Endothelial cell of umbilical vein (primary cell): ENCODE results near the gene OTOGL.

Source experiments
- CTCF ChIP-seq, 2 donors: IDR thresholded peaks; 1 replicate in 1 of 2; 2 replicates in 1 of 2; pipeline ENCODE4 v1.5.1; 2011; ENCODE audit warnings: low read length in 2 of 2, mild to moderate bottlenecking in 2 of 2, moderate library complexity in 2 of 2, control low read depth in 1 of 2, inconsistent platforms in 1 of 2, low read depth in 1 of 2; ENCODE audit not compliant: insufficient read depth in 1 of 2; ENCODE audit errors: extremely low read depth in 1 of 2
- JUN ChIP-seq: IDR thresholded peaks from 2 replicates; pipeline ENCODE4 v1.6.1; 2011; ENCODE audit warnings: borderline replicate concordance, low read depth; ENCODE audit not compliant: insufficient read length, insufficient read depth
- MAX ChIP-seq: IDR thresholded peaks from 2 replicates; pipeline ENCODE4 v1.6.1; 2011; ENCODE audit not compliant: insufficient read depth, insufficient read length
- POLR2A ChIP-seq: IDR thresholded peaks from 2 replicates; pipeline ENCODE4 v1.6.1; 2012; ENCODE audit warnings: low read depth, mild to moderate bottlenecking, control low read depth, low read length
- POLR2AphosphoS5 ChIP-seq: IDR thresholded peaks from 2 replicates; pipeline ENCODE4 v1.6.1; 2012; ENCODE audit warnings: low read depth, mild to moderate bottlenecking, control low read depth, low read length, moderate library complexity; ENCODE audit not compliant: insufficient read depth

GRCh38 chr12:80168936-80169335 lies 69.6 kb downstream of the OTOGL start:
- TF ChIP-seq CTCF (IDR thresholded peaks at IDR 0.05; ENCODE audit: extremely low read depth in 1 of 2, insufficient read depth in 1 of 2, low read depth in 1 of 2, low read length in 2 of 2), result no peak
- TF ChIP-seq POLR2A, result no peak
- TF ChIP-seq MAX, result no peak
- TF ChIP-seq POLR2AphosphoS5, result no peak
- no peak for TF ChIP-seq JUN
